ENCODE results near the gene BCAT1.
"Not testable (repeated sequence)": the region's sequence is repeated elsewhere in the genome, so short reads cannot be mapped to it uniquely, and the experiment has no call there.

Gene BCAT1

DNA sequence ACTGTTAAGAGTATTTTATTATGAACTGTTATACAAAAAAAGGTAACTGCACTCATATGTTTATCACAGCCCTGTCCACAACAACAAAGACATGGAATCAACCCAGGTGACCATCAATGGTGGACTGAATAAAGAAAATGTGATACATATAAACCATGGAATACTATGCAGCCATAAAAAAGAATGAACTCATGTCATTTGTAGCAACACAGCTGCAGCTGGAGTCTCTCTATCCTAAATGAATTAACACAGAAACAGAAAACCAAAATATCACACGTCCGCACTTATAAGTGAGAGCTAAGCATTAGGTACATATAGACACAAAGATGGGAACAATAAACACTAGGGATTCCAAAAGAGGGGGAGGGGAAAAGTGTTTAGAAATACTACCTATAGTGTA is 95.8 kb downstream of the BCAT1 start:
- TF ChIP-seq, protein P1, sequence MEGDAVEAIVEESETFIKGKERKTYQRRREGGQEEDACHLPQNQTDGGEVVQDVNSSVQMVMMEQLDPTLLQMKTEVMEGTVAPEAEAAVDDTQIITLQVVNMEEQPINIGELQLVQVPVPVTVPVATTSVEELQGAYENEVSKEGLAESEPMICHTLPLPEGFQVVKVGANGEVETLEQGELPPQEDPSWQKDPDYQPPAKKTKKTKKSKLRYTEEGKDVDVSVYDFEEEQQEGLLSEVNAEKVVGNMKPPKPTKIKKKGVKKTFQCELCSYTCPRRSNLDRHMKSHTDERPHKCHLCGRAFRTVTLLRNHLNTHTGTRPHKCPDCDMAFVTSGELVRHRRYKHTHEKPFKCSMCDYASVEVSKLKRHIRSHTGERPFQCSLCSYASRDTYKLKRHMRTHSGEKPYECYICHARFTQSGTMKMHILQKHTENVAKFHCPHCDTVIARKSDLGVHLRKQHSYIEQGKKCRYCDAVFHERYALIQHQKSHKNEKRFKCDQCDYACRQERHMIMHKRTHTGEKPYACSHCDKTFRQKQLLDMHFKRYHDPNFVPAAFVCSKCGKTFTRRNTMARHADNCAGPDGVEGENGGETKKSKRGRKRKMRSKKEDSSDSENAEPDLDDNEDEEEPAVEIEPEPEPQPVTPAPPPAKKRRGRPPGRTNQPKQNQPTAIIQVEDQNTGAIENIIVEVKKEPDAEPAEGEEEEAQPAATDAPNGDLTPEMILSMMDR (IDR thresholded peaks at IDR 0.05; ENCODE audit: low read depth, low read length), result no peak
- no peak overlapping the region for H3K4me3 ChIP-seq (ENCODE audit: low read depth, low read length)

- TF ChIP-seq, protein P1 (IDR thresholded peaks at IDR 0.05; ENCODE audit: low read depth, low read length), result no peak
- no peak overlapping the region for H3K4me3 ChIP-seq (ENCODE audit: low read depth, low read length)
These were observed 96.5 kb downstream of the BCAT1 start for GRCh38 chr12:24852420-24852819.

DNA sequence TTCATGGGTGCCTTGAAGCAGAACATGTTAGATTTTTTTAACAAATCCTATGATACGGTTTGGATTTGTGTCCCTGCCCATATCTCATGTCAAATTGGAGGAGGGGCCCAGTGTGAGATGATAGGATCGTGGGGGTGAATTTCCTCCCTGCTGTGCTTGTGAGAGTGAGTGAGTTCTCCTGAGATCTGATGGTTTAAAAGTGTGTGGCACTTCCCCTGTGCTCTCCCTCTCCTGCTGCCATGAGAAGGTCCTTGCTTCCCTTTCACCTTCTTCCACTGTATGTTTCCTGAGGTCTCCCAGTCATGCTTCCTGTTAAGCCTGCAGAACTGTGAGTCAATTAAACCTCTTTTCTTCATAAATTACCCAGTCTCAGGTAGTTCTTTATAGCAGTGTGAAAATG is 97.0 kb downstream of the BCAT1 start:
- H3K4me3 ChIP-seq (ENCODE audit: low read depth, low read length), result not testable (repeated sequence)

DNA sequence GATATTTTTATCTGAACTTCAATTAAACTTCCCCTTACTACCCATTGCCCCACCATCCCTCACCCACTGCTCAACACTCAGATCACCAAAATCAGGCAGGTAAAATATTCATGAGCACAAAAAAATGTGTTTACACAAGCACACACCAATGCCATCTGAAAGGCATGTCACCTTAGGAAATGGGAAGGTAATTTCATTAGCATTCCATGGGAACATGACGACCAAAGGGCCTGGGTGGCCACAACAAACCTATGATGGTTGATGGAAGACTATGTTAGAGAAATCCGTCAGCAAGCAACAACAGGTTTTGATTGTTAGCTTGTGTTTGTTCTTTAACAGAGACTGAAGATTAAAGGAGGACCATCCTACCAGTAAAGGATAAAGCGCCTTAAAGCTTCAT is 97.6 kb downstream of the BCAT1 start:
- H3K4me3 ChIP-seq (ENCODE audit: low read depth, low read length), result no peak overlapping the region
- TF ChIP-seq, protein P1 (IDR thresholded peaks at IDR 0.05; ENCODE audit: low read depth, low read length), result no peak

DNA sequence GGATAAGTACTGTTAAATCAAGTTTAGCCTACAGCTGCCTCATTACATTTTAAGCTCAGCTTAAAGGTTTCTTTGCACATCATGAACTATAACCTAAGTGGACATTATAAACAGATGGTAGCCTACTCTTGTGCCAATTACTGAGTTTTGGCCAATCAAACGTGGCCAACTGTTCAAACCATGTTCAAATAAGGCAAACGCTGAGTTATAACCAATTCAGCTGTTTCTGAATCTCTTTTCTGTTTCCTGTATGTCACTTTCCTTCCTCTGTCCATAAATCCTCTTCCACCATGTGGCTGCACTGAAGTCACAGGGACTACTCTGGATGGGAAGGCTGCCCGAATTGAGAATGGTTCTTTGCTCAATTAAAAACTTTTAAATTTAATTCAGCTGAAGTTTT is 98.4 kb downstream of the BCAT1 start:
- H3K4me3 ChIP-seq (ENCODE audit: low read depth, low read length), result no peak overlapping the region
- TF ChIP-seq, protein P1 (IDR thresholded peaks at IDR 0.05; ENCODE audit: low read depth, low read length), result no peak

GRCh38 chr12:24848941-24849477 is 99.9 kb downstream of the BCAT1 start:
- no peak overlapping the region for H3K4me3 ChIP-seq (ENCODE audit: low read depth, low read length)
- TF ChIP-seq, protein P1 (IDR thresholded peaks at IDR 0.05; ENCODE audit: low read depth, low read length), result no peak

GRCh38 chr12:24846689-24847088 is 102.2 kb downstream of the BCAT1 start:
- H3K4me3 ChIP-seq (ENCODE audit: low read depth, low read length), result no peak overlapping the region
- TF ChIP-seq, protein P1 (IDR thresholded peaks at IDR 0.05; ENCODE audit: low read depth, low read length), result no peak

DNA sequence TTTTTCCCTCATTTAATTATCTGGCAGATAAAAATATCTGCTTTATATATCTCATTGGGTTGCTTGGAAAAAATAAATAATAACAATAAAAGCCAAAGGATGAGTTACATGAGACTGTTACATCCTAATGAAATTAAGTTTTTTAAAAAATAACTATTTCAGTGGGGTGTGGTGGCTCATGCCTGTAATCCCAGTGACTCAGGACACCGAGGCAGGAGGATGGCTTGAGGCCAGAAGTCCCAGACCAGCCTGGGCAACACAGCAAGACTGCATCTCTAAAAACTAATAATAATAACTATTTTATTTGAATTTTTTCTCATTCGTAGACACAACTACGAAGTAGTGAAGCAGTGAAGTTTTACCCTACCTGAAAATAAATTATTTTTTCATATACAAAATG is 103.3 kb downstream of the BCAT1 start:
- TF ChIP-seq, protein P1 (IDR thresholded peaks at IDR 0.05; ENCODE audit: low read depth, low read length), result no peak
- H3K4me3 ChIP-seq (ENCODE audit: low read depth, low read length), result no peak overlapping the region

Data from WI38 (cell line).